Neural cell (in vitro differentiated cells): ENCODE results near the gene ATP2B2. TPM values are rescaled to one million over a fixed set of nuclear protein-coding genes. Genes with fewer than 3 reads are reported as not detected.

Experiments
- H2AFZ ChIP-seq: fragments of 200-600, 300-800 bp; sonication (generic), shearing (Covaris generic); 2 replicates; pipeline ENCODE4 v1.6.0; 2014; ENCODE audit warnings: low read depth, mild to moderate bottlenecking, antibody characterized with exemption, low read length, moderate library complexity
- H3F3A ChIP-seq: fragments of 200-600 bp; shearing (Covaris generic); 2 replicates; pipeline ENCODE4 v1.6.1; 2016; ENCODE audit warnings: mild to moderate bottlenecking, moderate library complexity, mixed read lengths, antibody characterized with exemption, low read length; ENCODE audit not compliant: insufficient read depth, poor library complexity, severe bottlenecking
- H3K27ac ChIP-seq: fragments of 200-600, 300-800 bp; sonication (generic), shearing (Covaris generic); 2 replicates; pipeline ENCODE4 v1.5.1; 2014; ENCODE audit warnings: mild to moderate bottlenecking, low read length, moderate library complexity
- H3K27me3 ChIP-seq: fragments of 300-800, 200-600 bp; sonication (generic), shearing (Covaris generic); 2 replicates; pipeline ENCODE4 v1.6.0; 2014; ENCODE audit warnings: mild to moderate bottlenecking, low read depth, low read length, moderate library complexity; ENCODE audit not compliant: insufficient read depth
- H3K36me3 ChIP-seq: fragments of 300-800, 200-600 bp; sonication (generic), shearing (Covaris generic); 2 replicates; pipeline ENCODE4 v1.5.1; 2014; ENCODE audit warnings: mild to moderate bottlenecking, antibody characterized with exemption, low read length, moderate library complexity; ENCODE audit not compliant: insufficient read depth
- H3K4me2 ChIP-seq: fragments of 300-800, 200-600 bp; sonication (generic), shearing (Covaris generic); 2 replicates; pipeline ENCODE4 v1.6.0; 2014; ENCODE audit warnings: mild to moderate bottlenecking, low read length
- H3K4me3 ChIP-seq: fragments of 300-800, 200-600 bp; sonication (generic), shearing (Covaris generic); 2 replicates; pipeline ENCODE4 v1.5.1; 2014; ENCODE audit warnings: mild to moderate bottlenecking, low read length, moderate library complexity
- H3K79me2 ChIP-seq: fragments of 200-600 bp; shearing (Covaris generic); replicated peaks from 2 replicates; pipeline ENCODE4 v1.6.0; 2014; ENCODE audit warnings: mild to moderate bottlenecking, low read length, moderate library complexity; ENCODE audit not compliant: insufficient read depth
- H3K9ac ChIP-seq: fragments of 300-800, 200-600 bp; sonication (generic), shearing (Covaris generic); 2 replicates; pipeline ENCODE4 v1.6.1; 2016; ENCODE audit warnings: mild to moderate bottlenecking, low read length, mixed read lengths
- H3K9me2 ChIP-seq: fragments of 200-600 bp; shearing (Covaris generic); 2 replicates; pipeline ENCODE4 v1.6.1; 2016; ENCODE audit warnings: mild to moderate bottlenecking, low read length, mixed read lengths; ENCODE audit not compliant: insufficient read depth
- H3K9me3 ChIP-seq: fragments of 200-600, 300-800 bp; sonication (generic), shearing (Covaris generic); 2 replicates; pipeline ENCODE4 v1.6.1; 2016; ENCODE audit warnings: mild to moderate bottlenecking, mixed run types, low read length, moderate library complexity, mixed read lengths
- H4K20me1 ChIP-seq: fragments of 200-600 bp; shearing (Covaris generic); 2 replicates; pipeline ENCODE4 v1.6.1; 2016; ENCODE audit warnings: mild to moderate bottlenecking, mixed run types; ENCODE audit not compliant: insufficient read depth
- CTCF ChIP-seq: fragments of 450-650 bp; IDR thresholded peaks from 2 replicates; pipeline ENCODE4 v1.5.1; 2014; ENCODE audit warnings: antibody characterized with exemption, mild to moderate bottlenecking, moderate library complexity; ENCODE audit not compliant: poor library complexity, severe bottlenecking
- EP300 ChIP-seq: fragments of 450-650 bp; conservative IDR thresholded peaks from 2 replicates; pipeline ENCODE4 v1.6.1; 2014; ENCODE audit warnings: antibody characterized with exemption, mild to moderate bottlenecking, moderate library complexity; ENCODE audit not compliant: poor library complexity, severe bottlenecking
- EZH2 ChIP-seq: fragments of 200-600, 300-800 bp; shearing (Covaris generic), sonication (generic); IDR thresholded peaks from 2 replicates; pipeline ENCODE4 v1.6.1; 2014; ENCODE audit warnings: antibody characterized with exemption, low read length, borderline replicate concordance, mild to moderate bottlenecking; ENCODE audit not compliant: insufficient read depth, poor library complexity, severe bottlenecking
- MXI1 ChIP-seq: fragments of 450-650 bp; conservative IDR thresholded peaks from 2 replicates; pipeline ENCODE4 v1.6.1; 2014; ENCODE audit warnings: antibody characterized with exemption, mild to moderate bottlenecking; ENCODE audit not compliant: poor library complexity, severe bottlenecking
- POLR2AphosphoS5 ChIP-seq: IDR thresholded peaks from 2 replicates; pipeline ENCODE4 v1.6.1; 2012
- RAD21 ChIP-seq: fragments of 450-650 bp; conservative IDR thresholded peaks from 2 replicates; pipeline ENCODE4 v1.6.1; 2014; ENCODE audit warnings: antibody characterized with exemption, mild to moderate bottlenecking, moderate library complexity
- REST ChIP-seq: IDR thresholded peaks from 2 replicates; pipeline ENCODE4 v1.6.1; 2012; ENCODE audit warnings: borderline replicate concordance
- SMC3 ChIP-seq: fragments of 450-650 bp; conservative IDR thresholded peaks from 2 replicates; pipeline ENCODE4 v1.6.1; 2014; ENCODE audit warnings: antibody characterized with exemption, mild to moderate bottlenecking, moderate library complexity; ENCODE audit not compliant: poor library complexity
- TAF1 ChIP-seq: IDR thresholded peaks from 2 replicates; pipeline ENCODE4 v1.6.1; 2012; ENCODE audit warnings: low read depth
- polyA plus RNA-seq: library from polyadenylated mRNA; depleted of rRNA; stranded (reverse); fragments of >200 nt; gene quantifications from 2 replicates; pipeline ENCODE4 v1.2.3, GENCODE V29; 2014

Gene ATP2B2
- polyA plus RNA-seq, 1 donor from 2014 or later = 8.3 TPM

- TF ChIP-seq CTCF = no peak
- no peak for TF ChIP-seq POLR2AphosphoS5
- TF ChIP-seq REST = no peak
- TF ChIP-seq MXI1 = no peak
- no peak for TF ChIP-seq SMC3
- TF ChIP-seq RAD21 = no peak
- TF ChIP-seq TAF1 = no peak
- no peak for TF ChIP-seq EP300
- no peak for TF ChIP-seq EZH2
- Histone ChIP-seq H3K27ac (no peak overlapping the region), H3K4me2 (no peak overlapping the region), H2AFZ (peak overlapping the region; percentile 37), H3K27me3 (no peaks in the 10 kb centered on the region), H3K36me3 (no peaks in the 10 kb centered on the region), H4K20me1 (no peaks in the 10 kb centered on the region), H3K9me3 (no peaks in the 10 kb centered on the region), H3K9ac (no peak overlapping the region), H3F3A (peaks cover 4% of the 10 kb centered on the region), H3K9me2 (no peaks in the 10 kb centered on the region), H3K79me2 (no peaks in the 10 kb centered on the region), H3K4me3 (no peak overlapping the region)
Observed at GRCh38 chr3:10554236-10554611, 48.8 kb upstream of the ATP2B2 start.

- H2AFZ ChIP-seq = peak overlapping the region; percentile 37
- no peak overlapping the region for H3K27ac ChIP-seq
- H3K79me2 ChIP-seq = no peaks in the 10 kb centered on the region
- H3K27me3 ChIP-seq = no peaks in the 10 kb centered on the region
- H3K9me2 ChIP-seq = no peaks in the 10 kb centered on the region
- H3K9me3 ChIP-seq = no peaks in the 10 kb centered on the region
- TF ChIP-seq TAF1 = no peak
- TF ChIP-seq EP300 = peak; percentile 13
- peaks cover 4% of the 10 kb centered on the region for H3F3A ChIP-seq
- H3K4me2 ChIP-seq = no peak overlapping the region
- H3K9ac ChIP-seq = peak overlapping the region; percentile 15
- no peaks in the 10 kb centered on the region for H3K36me3 ChIP-seq
- no peak overlapping the region for H3K4me3 ChIP-seq
- no peaks in the 10 kb centered on the region for H4K20me1 ChIP-seq
Observed at GRCh38 chr3:10553591-10554235, 48.3 kb upstream of the ATP2B2 start.

GRCh38 chr3:10552631-10552943 is 47.2 kb upstream of the ATP2B2 start:
- Histone ChIP-seq H3K4me3 (no peak overlapping the region), H3K4me2 (no peak overlapping the region), H2AFZ (no peak overlapping the region), H4K20me1 (no peaks in the 10 kb centered on the region), H3F3A (peaks cover 4% of the 10 kb centered on the region), H3K9me2 (no peaks in the 10 kb centered on the region), H3K27ac (no peak overlapping the region), H3K9ac (no peak overlapping the region), H3K9me3 (no peaks in the 10 kb centered on the region), H3K36me3 (no peaks in the 10 kb centered on the region), H3K27me3 (no peaks in the 10 kb centered on the region), H3K79me2 (no peaks in the 10 kb centered on the region)
- TF ChIP-seq RAD21 (no peak), REST (no peak), EP300 (no peak), TAF1 (no peak), POLR2AphosphoS5 (no peak), EZH2 (no peak)
